Erythroblast (primary cell): Measurements from ENCODE around the gene UBE2O.
A peak's percentile ranks its signal among the peaks of the same experiment; 100 is the strongest.

Experiments used
- GATA1 ChIP-seq: IDR thresholded peaks from 2 replicates; pipeline ENCODE4 v1.6.1; 2011; ENCODE audit warnings: low read depth, mild to moderate bottlenecking, control low read depth, low read length, moderate library complexity
- POLR2A ChIP-seq: IDR thresholded peaks from 2 replicates; pipeline ENCODE4 v1.6.1; 2011; ENCODE audit warnings: mild to moderate bottlenecking, low read length

DNA sequence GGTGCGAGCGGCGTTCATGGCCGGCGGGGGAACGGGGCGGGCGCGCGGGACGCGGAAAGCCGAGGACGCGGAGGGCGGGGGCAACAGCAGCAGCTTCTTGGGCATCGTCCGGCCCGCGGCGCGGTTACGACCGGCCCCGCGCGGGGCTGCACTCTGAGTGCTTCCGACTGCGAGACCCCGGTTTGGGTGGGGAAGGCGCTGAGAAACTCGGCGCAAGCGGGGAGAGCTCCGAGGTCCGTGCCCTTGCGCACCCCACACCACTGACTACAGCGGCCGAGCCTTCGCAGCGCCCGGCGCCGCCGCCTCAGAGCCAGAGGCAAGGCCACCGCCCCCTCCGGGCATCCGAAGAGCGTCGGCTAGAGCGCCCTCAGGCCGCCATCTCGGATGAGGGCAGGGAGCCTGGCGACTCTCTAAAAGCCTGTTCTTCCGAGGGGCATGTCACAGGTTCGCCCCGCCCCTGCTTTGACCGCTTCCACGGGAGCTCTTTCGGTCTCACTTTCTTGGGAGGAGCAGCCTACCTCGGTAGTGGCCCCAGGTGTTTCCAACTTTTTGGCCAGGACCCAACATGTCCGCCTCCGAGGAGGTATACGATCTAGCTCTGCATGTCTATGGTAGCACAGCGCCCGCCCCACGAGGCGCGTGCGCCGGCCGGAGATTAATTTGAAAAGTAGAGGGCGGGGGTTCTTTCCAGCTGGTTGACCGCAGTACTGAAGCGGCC is 99.2 kb downstream of the UBE2O start, which contains the start of gene PRPSAP1:
- TF ChIP-seq POLR2A = peak; percentile 76
- TF ChIP-seq GATA1 = no peak
